SK-MEL-5 (cell line): ENCODE measurements around the gene POLRMT. TPM values are rescaled to one million over a fixed set of nuclear protein-coding genes. Genes with fewer than 3 reads are reported as not detected.
"Not testable (repeated sequence)": the region's sequence is repeated elsewhere in the genome, so short reads cannot be mapped to it uniquely, and the experiment has no call there.

Experiments used
- DNase-seq: peaks from one replicate; pipeline ENCODE4 v3.0.0-alpha.2; 2016; ENCODE audit warnings: low read depth, low spot score
- in situ Hi-C: cut with HindIII; loops from 2 replicates; pipeline ENCODE4 v1.10.0; 2016; ENCODE audit warnings: low sequenced_read_pairs, high pct_unique_total_duplicates, low pct_unique_long_range_greater_than_20kb
- total RNA-seq: library from RNA; depleted of rRNA; stranded (reverse); fragments of >200 nt; shearing (Covaris generic); gene quantifications from 2 replicates; pipeline ENCODE4 v1.2.3, GENCODE V29; 2014

Gene POLRMT
- total RNA-seq, 1 experiment from 2014 or later, result 29.0 TPM

DNA sequence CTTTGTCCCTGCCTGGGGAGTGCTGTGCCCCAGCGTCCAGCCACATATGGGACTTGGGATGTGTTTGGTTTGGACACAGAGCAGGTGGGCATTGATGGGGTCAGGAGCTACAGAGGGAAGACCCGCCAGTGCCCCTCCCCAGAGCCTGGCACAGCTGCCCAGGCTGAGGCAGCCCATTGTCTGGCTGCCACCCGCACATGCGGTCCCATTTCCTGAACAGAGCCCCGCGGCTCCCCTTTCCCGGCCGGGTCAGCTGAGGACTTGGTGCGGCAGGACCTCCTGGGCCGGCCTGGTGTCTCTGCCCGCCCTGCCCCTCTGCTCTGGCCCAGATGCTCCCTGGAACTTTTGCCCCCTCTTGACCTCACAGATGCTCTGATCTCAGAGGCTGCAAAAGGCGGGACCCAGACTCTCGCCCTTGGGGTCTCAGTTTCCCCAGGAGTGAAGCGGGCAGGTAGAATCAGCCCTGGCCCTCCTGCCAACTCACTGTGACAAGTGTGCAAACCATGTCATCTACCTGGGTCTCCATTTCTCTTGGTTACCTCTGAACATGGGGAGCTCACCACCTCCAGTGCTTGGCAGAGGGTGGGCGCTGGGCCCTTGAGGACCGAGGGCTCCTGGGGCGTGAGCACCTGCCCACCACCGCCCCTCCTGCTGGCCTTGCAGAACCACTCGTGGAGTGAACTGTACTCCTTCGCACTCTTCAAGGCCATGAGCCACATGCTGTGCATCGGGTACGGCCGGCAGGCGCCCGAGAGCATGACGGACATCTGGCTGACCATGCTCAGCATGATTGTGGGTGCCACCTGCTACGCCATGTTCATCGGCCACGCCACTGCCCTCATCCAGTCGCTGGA is 25.8 kb downstream of the POLRMT start:
- in situ Hi-C loops, result no loop called here
- no peak for DNase-seq

DNA sequence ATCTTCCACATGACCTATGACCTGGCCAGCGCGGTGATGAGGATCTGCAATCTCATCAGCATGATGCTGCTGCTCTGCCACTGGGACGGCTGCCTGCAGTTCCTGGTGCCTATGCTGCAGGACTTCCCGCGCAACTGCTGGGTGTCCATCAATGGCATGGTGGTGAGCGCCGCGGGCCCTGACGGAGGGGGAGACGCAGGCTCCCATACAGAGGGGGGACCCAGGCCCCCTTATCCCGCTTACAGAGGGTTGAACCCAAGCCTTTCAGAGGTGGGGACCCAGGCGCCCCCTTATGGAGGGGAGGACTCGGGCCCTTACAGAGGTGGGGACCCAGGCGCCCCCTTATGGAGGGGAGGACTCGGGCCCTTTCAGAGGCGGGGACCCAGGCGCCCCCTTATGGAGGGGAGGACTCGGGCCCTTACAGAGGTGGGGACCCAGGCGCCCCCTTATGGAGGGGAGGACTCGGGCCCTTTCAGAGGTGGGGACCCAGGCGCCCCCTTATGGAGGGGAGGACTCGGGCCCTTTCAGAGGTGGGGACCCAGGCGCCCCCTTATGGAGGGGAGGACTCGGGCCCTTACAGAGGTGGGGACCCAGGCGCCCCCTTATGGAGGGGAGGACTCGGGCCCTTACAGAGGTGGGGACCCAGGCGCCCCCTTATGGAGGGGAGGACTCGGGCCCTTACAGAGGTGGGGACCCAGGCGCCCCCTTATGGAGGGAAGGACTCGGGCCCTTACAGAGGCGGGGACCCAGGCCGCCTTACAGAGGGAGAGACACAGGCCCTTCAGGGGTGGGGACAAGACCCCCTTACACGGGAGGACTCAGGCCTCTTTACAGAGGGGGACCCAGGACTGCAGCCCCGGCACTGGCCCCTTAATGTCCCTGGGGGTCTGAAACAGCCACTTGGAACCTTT is 28.0 kb downstream of the POLRMT start:
- DNase-seq, in situ Hi-C loops: not testable (repeated sequence)

- peak; percentile 29 for DNase-seq
- in situ Hi-C loops, result no loop called here
Measured at GRCh38 chr19:604355-604754, 29.0 kb downstream of the POLRMT start.

DNA sequence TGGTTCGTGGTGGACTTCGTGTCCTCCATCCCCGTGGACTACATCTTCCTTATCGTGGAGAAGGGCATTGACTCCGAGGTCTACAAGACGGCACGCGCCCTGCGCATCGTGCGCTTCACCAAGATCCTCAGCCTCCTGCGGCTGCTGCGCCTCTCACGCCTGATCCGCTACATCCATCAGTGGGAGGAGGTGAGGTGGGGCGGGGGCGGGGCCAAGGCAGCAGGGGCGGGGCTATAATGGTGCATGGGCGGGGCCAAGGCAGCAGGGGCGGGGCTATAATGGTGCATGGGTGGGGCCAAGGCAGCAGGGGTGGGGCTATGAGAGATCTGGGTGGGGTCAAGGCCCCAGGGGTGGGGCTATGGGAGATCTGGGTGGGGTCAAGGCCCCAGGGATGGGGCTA is 29.6 kb downstream of the POLRMT start:
- DNase-seq, in situ Hi-C loops: not testable (repeated sequence)

DNA sequence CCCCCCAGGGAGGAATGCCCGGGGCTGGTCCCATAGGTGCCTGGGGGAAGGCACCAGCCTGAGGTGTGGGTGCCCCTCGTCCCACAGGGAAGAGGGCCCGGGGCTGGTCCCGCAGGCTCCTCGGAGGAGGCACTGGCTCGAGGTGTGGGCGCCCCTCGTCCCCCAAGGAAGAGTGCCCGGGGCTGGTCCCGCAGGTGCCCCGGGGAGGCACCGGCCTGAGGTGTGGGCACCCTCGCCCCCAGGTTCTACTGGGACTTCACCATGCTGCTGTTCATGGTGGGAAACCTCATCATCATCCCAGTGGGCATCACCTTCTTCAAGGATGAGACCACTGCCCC is 30.1 kb downstream of the POLRMT start:
- DNase-seq, in situ Hi-C loops: not testable (repeated sequence)

DNA sequence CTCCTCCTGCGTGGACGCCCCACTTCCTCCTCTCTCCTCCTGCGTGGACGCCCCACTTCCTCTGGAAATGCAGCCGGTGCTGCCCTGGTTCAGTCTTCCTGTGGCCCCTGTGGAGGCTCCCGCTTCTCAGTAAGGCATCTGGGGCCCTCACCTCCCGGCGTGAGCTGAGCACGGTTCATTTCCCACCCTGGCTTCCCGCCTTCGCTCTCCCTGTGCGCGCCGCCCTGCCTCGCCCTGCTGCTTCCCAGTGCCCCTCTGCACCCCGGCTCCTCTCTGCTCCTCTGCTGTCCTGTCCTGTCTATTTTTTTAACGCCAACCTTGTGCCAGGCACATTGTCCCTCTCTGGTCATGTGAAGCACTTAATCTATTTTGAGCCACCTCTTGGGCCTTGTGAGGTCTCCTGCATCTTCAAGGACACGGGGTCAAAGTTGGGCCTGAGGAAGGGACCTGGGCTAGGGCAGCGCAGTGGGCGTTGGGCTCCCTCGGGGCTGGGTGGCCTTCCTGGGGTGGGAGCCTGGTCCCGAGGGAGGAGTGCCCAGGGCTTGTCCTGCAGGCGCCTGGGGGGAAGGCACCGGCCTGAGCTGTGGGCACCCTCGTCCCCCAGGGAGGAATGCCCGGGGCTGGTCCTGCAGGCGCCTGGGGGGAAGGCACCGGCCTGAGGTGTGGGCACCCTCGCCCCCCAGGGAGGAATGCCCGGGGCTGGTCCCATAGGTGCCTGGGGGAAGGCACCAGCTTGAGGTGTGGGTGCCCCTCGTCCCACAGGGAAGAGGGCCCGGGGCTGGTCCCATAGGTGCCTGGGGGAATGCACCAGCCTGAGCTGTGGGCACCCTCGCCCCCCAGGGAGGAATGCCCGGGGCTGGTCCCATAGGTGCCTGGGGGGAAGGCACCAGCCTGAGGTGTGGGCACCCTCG is 30.7 kb downstream of the POLRMT start:
- no peak for DNase-seq
- in situ Hi-C loops, result no loop called here

DNA sequence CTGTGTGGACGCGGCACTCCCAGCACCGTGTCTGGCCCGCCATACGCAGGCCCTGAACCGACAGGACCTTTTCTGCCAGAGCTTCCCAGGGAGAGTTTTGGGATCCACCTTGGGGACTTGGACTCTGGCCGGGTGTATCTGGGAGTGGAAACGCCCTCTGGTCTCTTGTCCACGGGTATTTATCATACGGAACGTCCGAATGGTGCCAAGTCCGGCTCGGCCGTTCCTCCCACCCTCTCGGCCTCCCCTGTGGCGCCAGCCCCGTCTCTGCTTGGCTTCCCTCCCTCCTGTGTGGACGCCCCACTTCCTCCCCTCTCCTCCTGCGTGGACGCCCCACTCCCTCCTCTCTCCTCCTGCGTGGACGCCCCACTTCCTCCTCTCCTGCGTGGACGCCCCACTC is 31.5 kb downstream of the POLRMT start:
- no peak for DNase-seq

GRCh38 chr19:601310-601709 is 32.0 kb downstream of the POLRMT start:
- in situ Hi-C loops, result no loop called here
- no peak for DNase-seq

More for the DNA sequence above, 31.5 kb downstream of the POLRMT start:
- in situ Hi-C loops, result no loop called here

DNA sequence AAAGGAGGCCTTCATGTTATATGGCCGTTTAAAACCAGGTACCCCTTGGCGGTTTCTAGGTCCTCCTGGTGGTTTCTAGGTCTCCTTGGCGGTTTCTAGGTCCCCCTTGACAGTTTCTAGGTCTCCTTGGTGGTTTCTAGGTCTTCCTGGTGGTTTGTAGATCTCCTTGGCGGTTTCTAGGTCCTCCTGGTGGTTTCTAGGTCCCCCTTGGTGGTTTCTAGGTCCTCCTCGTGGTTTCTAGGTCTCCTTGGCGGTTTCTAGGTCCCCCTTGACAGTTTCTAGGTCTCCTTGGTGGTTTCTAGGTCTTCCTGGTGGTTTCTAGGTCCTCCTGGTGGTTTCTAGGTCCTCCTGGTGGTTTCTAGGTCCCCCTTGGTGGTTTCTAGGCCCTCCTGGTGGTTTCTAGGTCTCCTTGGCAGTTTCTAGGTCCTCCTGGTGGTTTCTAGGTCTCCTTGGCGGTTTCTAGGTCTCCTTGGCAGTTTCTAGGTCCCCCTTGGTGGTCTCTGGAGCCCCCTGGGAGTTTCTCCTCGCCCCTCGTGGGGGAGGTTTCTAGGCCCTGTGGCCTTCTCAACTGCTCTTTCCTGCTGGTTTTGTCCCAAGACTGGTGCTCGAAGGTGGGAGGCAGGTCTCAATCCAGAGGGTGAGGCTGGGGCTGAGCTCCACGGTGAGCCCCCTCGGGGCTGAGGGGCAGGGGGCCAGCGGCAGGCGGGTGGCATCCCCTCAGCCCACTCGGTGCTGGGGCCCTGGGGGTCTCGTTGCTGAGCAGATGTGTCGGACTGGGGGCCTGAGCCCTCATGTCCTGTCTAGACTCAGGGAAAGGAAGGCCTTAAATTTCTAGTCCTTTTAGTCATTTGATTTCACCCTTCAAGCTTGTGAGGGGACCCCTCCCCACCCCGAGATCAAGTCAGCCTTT is 35.7 kb downstream of the POLRMT start:
- in situ Hi-C loops, result no loop called here
- no peak for DNase-seq

GRCh38 chr19:596263-596655 is 37.1 kb downstream of the POLRMT start:
- in situ Hi-C loops, result no loop called here

GRCh38 chr19:595326-596262 is 37.7 kb downstream of the POLRMT start:
- DNase-seq, result no peak
- in situ Hi-C loops, result no loop called here

More at GRCh38 chr19:596263-596655, 37.1 kb downstream of the POLRMT start:
- DNase-seq, result no peak

- in situ Hi-C loops, result no loop called here
- no peak for DNase-seq
Measured at GRCh38 chr19:594265-594870, 39.0 kb downstream of the POLRMT start.

- in situ Hi-C loops, result no loop called here
- no peak for DNase-seq
Measured at GRCh38 chr19:593505-593904, 39.8 kb downstream of the POLRMT start.

DNA sequence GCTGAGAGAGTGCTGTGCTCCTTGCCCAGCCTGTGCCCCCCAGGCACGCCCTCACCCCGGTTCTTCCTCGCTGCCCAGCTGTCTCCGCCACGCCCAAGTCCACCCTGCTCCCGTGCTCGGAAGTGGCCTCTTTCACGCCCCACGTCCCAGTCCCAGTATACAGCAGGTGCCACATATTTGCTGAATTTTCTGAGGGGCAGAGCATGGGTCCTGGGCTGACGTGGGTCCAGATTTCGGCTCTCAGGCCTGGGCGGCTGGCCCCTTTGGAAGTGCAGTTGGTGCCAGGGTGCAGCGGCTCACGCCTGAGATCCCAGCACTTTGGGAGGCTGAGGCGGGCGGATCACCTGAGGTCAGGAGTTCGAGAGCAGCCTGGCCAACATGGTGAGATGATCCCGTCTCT is 40.3 kb downstream of the POLRMT start:
- DNase-seq, result no peak
- in situ Hi-C loops, result no loop called here

DNA sequence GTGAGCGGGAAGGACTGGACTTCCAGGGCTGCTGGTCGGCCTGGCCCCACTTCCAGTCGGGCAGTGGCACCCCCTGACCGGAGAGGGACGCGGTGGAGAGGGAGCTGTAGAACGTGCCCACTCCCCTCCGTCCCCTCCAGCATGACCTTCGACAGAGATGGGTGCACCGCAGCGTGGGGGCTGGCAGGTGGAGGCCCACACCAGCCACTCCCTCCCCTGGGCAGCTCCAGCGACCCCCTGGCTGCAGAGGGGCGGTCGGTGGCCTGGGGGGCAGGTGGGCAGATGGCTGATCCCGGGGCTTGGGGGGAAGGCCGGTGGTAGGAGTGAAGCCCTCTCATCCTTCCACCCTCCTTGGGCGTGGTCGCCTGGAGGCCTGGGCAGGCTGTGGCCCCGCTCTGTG is 41.2 kb downstream of the POLRMT start:
- in situ Hi-C loops, result no loop called here

More for the DNA sequence above, 41.2 kb downstream of the POLRMT start:
- no peak for DNase-seq
